Adipose tissue (tissue), 3 donors: ENCODE data around the gene NUDCD2. TPM values are rescaled to one million over a fixed set of nuclear protein-coding genes. Genes with fewer than 3 reads are reported as not detected.
A peak's percentile ranks its signal among the peaks of the same experiment; 100 is the strongest.

Source experiments
- H3K27ac ChIP-seq: one replicate; pipeline ENCODE4 v1.5.1; 2013; ENCODE audit warnings: low read depth, low read length
- WGBS, 3 donors: extraction: QIAGEN DNeasy Blood & Tissue Kit; methylation state at CpG; one replicate each; pipeline ENCODE4 v1.1.7; 2013; 5-methylcytosine and 5-hydroxymethylcytosine counted together
- polyA plus RNA-seq, 3 donors: library from polyadenylated mRNA; stranded (reverse); fragments of 200-250 nt; gene quantifications; one replicate each; pipeline ENCODE4 v1.2.3, GENCODE V29; 2013
- donor health status: healthy with polysubstance abuse.
- donor health status: Bipolar disorder and iron deficiency.
- donor health status: healthy.

The NUDCD2 gene, protein sequence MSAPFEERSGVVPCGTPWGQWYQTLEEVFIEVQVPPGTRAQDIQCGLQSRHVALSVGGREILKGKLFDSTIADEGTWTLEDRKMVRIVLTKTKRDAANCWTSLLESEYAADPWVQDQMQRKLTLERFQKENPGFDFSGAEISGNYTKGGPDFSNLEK
- 10 to 100 TPM in 1 of 3 donors, 1 to 10 TPM in 2; 4.4 to 10.9 (median 5.4) TPM for polyA plus RNA-seq

GRCh38 chr5:163459819-163460561, at the start of gene NUDCD2:
Gene NUDCD2 (minus strand): TSS chr5:163460102. CDS start chr5:163460050, 52 bp downstream.
- WGBS, 3 donors: 0% methylated on average over 59 of the region's 59 CpGs
- H3K27ac ChIP-seq: peak within 1 kb of the TSS; percentile 88

DNA sequence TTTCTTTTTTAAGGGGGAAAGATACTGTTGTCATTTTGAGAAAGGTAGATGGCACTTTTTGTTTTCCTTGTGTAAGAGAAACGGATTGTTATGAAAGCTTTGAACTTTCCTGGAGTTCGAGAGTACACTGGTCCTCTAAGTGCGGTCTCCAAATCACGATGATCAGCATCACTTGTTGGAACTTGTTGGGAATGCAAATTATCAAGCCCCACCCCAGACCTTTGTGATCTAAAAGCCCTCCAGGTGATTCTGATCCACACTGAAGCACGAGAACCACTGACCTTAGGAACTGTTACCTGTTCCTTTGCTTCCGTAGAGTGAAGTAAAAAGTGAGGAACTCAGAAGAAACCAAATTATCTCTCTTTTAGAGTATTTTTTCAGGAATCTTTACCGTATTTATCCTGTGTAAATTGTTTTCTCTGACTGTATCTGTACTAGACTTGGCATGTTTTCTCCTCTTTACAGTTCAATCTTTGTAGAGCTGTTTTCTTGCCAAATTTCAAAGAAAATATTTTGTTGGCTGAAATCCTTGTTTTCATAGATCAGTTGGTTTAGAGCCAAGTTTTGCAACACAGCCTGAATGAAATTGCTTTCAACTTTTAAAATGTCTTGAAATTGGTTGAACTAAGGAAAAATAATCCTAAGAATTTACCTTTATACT, 49.5 kb upstream of the NUDCD2 start:
- WGBS, 3 donors: 8 to 13% (median 13%) methylated on average over 7 of the region's 7 CpGs
- H3K27ac ChIP-seq: no peak overlapping the region

DNA sequence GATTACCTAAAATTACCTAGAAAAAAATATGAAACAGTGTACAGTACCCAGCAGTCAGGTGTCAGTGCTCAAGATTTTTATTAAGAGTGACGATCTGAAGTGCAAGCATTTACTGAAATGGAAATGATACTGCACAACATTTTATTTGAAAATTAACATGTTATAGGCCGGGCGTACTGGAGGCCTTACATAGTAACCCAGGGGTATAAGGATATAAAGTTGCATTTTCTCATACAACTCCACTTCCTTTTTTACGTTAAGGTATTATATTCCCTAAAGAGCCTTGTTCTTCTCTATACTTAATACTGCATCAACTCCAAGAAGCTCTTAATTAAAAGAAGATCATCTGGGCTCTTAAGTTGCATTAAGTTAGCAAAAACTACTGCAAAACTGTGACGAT, 48.9 kb upstream of the NUDCD2 start:
- H3K27ac ChIP-seq: no peak overlapping the region
- 15 to 40% (median 18%) methylated on average over 5 of the region's 5 CpGs for whole genome bisulfite sequencing, 3 donors

- 1 to 3% (median 1%) methylated on average over 8 of the region's 8 CpGs for WGBS, 3 donors
- no peak overlapping the region for H3K27ac ChIP-seq
These were observed 46.8 kb upstream of the NUDCD2 start for GRCh38 chr5:163506726-163507125.

DNA sequence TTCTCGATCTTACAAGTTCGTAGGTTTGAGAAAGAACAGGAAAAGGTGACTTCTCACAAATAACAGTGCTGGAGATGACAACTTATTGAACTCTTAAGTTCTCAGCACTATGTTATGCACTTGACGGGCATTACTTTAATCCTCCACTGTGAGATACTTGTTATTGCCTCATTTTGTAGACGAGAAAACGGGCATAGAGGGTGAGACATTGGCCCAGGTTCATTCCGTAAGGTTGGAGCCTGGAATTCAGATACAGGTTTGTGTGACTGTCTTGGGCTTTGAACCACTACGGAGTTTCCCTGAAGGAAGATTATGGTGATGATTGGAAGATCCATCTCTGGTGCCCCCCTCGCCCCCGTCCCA, 46.2 kb upstream of the NUDCD2 start:
- H3K27ac ChIP-seq: no peak overlapping the region
- WGBS, 3 donors: 1% methylated on average over 9 of the region's 9 CpGs

DNA sequence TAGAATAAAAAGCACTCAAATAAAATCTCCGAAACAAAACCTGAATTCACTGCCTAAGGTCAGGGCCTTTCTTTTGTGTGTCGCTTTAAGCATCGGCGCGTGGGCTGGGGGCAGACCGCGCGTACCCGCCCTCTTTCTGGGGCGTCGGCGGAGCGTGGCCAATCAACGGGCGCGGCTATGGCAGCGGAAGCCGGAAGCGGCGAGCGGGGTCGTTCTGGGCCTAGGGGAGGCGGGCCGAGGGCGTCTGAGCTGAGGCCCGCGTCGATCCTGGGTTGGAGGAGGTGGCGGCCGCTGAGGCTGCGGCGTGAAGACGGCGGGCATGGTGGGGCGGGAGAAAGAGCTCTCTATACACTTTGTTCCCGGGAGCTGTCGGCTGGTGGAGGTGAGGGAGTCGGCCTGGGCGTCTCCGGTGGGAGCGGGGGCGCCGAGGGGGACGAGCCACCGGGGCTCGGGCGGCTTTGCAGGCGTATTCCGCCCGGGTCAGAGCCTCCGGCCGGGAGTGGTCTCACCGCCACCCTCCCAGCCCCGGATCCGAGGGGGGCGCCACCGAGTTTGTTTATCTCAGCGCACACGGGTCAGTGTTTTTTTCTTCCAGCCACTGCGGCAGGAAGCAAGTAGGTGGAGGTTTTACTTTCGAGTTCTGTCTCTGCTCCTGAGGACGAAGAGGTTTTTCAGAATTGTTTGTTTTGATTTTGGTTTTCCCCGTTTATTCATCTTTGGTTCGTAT, 45.6 kb upstream of the NUDCD2 start, which contains the start of gene MAT2B:
Gene MAT2B (plus strand): TSS at position 252 of the 727 bp plus-strand sequence. CDS start 68 bp downstream, at position 320.
- peak within 1 kb of the TSS; percentile 53 for H3K27ac ChIP-seq
- 0 to 1% (median 0%) methylated on average over 61 to 64 of the region's 64 CpGs for WGBS, 3 donors

GRCh38 chr5:163505049-163505367, 45.1 kb upstream of the NUDCD2 start:
- H3K27ac ChIP-seq: no peak overlapping the region
- 0 to 2% (median 1%) methylated on average over 7 of the region's 7 CpGs for WGBS, 3 donors

DNA sequence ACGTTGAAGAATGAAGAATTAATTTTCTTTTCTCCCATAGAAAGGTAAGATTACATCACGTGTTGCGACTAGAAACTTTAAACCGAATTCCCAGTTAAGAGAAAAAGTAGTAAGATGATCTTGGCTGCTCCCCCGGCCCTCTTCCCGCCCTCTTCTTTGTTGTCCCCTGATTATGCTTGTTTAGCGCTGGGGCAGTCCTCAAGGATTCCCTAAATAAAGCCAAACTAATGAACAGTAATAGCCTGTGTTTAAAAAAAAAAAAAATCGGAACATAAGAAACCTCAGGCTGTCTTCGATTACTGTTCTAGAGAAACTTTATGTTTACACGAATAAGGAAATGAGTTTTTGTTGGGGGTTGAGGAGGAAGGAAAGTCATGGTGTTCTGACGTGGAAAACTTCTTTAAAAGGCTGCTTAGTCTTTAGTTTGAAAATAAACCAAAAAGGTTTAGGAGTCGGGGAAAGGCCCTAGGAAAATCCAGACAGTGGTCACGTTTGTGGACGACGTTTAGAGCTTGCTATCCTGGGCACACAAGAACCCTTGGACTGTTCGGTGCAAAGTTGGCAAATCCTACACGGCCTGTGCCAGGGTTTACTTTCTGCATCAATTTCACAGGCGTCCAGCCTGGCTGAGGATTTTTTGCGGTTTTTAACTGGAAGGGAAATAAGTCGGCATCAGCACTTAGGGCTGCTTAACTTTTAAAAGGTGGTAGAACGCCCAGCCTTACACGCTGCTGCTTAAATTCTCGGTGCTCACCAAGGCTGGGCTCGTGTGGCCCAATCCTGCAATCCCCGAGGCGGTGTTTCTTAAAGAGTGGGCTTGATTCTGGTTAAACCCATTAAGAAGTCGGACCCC, 44.4 kb upstream of the NUDCD2 start:
- H3K27ac ChIP-seq: peak overlapping the region; percentile 21
- WGBS, 3 donors: 0 to 1% (median 1%) methylated on average over 27 of the region's 27 CpGs

DNA sequence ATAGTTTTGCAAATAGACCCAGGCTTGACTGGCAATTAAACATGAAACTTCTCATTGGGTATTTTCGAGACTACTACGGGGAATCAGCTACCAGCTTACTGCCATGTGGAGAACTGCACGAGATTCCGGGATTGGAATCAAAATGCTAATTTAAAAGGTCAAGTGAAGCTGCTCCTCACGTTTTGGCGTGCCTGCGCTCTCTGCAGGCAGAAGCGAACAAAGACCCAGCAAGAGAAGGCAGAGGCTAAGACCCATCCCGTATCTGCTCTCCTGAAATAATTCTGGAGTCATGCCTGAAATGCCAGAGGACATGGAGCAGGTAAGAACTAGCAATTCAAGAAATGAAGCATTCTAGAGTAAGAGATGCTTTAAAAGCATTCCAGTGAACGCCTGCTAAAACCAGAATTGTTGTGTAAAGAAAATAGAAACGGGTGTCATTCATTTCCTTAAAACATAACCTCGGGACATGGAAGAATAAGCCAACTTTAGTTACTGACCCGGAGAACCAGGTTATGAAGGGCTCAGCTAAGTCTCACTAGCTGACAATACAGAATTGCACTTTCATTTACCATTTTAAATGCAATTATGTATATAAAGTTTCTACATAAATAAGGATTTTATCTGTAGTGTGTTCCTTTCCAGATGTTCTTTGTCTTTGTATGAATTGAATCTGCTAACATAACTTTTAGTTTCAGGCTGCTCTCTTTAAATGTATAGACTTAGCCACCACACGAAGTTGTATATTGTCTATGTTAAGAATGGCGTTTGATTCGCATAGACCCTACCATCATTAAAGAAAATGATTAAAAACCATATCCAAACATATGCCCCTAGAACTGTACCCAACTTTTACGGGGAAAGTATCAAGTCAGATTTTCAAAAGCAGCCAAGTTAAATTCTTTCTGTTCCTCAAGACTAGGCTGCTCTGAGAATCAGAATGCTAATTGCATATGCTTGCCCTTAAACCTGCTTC, 43.5 kb upstream of the NUDCD2 start:
- H3K27ac ChIP-seq: peak overlapping the region; percentile 39

DNA sequence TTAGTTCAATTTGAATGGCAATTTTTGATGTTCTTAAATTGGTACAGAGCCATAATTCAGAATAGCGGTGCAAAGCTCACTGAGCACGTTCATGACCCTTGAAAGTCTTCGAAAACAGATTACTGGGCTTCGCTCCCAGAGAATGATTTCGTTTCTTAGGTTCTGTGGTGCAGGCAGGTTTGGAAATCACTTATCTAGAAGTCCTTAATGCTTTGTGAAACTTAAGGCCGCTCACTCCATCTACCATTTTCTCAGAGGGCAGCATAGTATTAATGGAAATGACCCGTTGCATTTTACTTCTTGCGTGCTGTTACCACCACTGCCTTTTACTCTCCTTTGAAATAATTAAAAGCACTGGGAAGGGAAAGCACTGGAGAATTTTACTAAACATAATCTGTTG, 42.6 kb upstream of the NUDCD2 start:
- WGBS, 3 donors: 55 to 68% (median 56%) methylated on average over 8 of the region's 8 CpGs

More for the DNA sequence above, 43.5 kb upstream of the NUDCD2 start:
- 1% methylated on average over 17 of the region's 17 CpGs for WGBS, 3 donors

GRCh38 chr5:163498886-163499285, 39.0 kb upstream of the NUDCD2 start:
- no peak overlapping the region for H3K27ac ChIP-seq
- WGBS, 3 donors: 70 to 91% (median 81%) methylated on average over 1 of the region's 1 CpG

More for the DNA sequence above, 42.6 kb upstream of the NUDCD2 start:
- no peak overlapping the region for H3K27ac ChIP-seq

DNA sequence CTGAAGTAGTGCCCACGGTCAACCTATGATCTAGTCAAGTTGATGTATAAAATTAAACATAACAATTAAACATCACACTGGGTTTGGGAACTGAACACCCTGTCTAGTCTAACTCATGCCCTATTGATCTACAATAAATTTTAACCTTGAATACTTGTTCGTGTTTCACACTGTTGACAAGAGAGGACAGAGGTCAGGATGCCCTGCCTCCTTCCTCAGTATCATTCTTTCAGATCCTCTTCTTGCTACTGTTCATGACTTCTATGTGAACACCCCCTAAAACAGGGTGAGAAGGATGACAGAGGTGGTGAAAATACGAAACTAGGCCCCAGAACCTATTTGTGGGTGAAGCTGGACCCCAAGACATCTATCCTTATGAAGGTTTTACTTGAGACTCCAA, 37.4 kb upstream of the NUDCD2 start:
- 67 to 89% (median 88%) methylated on average over 3 of the region's 3 CpGs for WGBS, 3 donors
- H3K27ac ChIP-seq: no peak overlapping the region

GRCh38 chr5:163496286-163496685, 36.4 kb upstream of the NUDCD2 start:
- no peak overlapping the region for H3K27ac ChIP-seq
- 97 to 100% (median 97%) methylated on average over 1 of the region's 1 CpG for WGBS, 3 donors

DNA sequence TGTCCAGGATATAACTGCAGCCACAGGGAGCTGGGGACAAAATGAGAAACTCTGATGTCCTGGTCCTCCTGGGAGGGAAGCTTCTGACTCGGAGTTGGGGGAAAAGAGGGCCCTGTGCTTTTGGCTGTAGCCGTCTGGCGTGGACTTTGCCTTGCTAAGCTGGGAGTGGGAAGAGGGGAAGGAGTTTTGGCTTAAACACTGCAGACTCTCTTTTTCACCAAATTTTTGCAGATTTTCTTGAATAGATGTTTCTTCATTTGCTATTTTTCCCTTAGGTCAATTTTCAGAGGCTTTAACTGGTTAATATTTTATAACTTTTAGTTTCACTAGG, 29.8 kb upstream of the NUDCD2 start:
- no peak overlapping the region for H3K27ac ChIP-seq
- WGBS, 3 donors: 90 to 98% (median 91%) methylated on average over 3 of the region's 3 CpGs

DNA sequence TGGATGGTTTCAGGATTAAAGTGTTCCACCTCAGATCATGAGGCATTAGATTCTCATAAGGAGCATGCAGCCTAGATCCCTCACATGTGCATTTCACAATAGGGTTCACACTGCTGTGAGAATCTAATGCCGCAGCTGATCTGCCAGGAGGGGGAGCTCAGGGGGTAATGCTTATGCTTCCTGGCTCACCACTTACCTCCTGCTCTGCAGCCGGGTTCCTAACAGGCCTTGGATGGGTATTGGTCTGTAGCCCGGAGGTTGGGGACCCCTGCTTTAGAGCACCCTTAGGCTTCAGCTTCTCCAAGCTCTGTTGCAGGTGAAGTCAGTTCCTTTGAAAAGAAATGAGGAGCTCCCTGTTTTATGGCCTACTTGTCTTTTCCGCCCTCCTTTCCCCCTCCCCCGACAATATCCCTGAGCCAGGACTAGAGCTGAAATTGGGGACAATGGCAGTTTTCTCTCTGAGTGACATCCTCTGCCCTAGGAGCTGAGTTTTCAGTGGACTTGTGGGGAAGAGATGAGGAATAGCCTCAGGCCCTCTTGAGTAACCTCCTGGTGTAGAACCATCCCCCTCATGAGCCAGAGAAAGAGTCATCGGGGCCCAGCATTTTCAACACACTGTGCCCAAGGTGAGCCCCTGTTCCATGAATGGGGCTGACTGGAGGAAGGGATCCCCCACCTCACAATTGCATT, 29.3 kb upstream of the NUDCD2 start:
- no peak overlapping the region for H3K27ac ChIP-seq
- 87 to 93% (median 87%) methylated on average over 6 of the region's 6 CpGs for WGBS, 3 donors

DNA sequence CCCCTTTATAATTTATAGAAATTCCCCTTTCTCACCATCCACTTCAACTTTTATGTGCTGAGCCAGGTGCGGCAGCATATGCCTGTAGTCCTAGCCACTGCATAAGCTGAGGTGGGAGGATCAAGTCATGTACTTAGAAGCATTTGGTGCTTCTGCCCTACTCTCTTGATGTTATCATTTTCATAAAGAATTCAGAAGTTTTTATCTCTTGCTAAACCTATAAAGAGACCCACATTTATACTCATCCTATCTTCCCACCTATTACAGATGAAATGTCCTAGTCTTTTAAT, 19.0 kb upstream of the NUDCD2 start:
- H3K27ac ChIP-seq: no peak overlapping the region
- 95 to 100% (median 100%) methylated on average over 1 of the region's 1 CpG for WGBS, 3 donors
